Stomach (tissue), 9 donors: Measurements from ENCODE around the gene DGKQ. TPM values are rescaled to one million over a fixed set of nuclear protein-coding genes. Genes with fewer than 3 reads are reported as not detected.
A peak's percentile ranks its signal among the peaks of the same experiment; 100 is the strongest.
"Not testable (repeated sequence)": the region's sequence is repeated elsewhere in the genome, so short reads cannot be mapped to it uniquely, and the experiment has no call there.

Experiments used
- DNase-seq, 2 donors: peaks; one replicate each; pipeline versions ENCODE4 v3.0.0 to v3.0.0-alpha.2; 2013 to 2019
- H3K27ac ChIP-seq, 5 donors: fragments of 200-600 bp in 4 of 5; sonication (generic) in 4 of 5; one replicate each; pipeline ENCODE4 v1.5.1; 2013 to 2019; ENCODE audit warnings: mild to moderate bottlenecking in 1 of 5, moderate library complexity in 1 of 5
- H3K27me3 ChIP-seq, 3 donors: fragments of 200-600 bp; sonication (generic); one replicate each; pipeline ENCODE4 v1.5.1; 2017 to 2019; ENCODE audit warnings: mixed run types in 1 of 3
- H3K36me3 ChIP-seq, 4 donors: fragments of 200-600 bp; sonication (generic); 1 replicate in 3 of 4; 2 replicates in 1 of 4; pipeline ENCODE4 v1.5.1; 2016 to 2019
- H3K4me1 ChIP-seq, 4 donors: fragments of 200-600 bp; sonication (generic); one replicate each; pipeline ENCODE4 v1.5.1; 2016 to 2019
- H3K4me3 ChIP-seq, 4 donors: fragments of 200-600 bp; sonication (generic) in 3 of 4; one replicate each; pipeline ENCODE4 v1.5.1; 2016 to 2019; ENCODE audit warnings: mild to moderate bottlenecking in 1 of 4
- H3K9me3 ChIP-seq, 4 donors: fragments of 200-600 bp; sonication (generic); one replicate each; pipeline ENCODE4 v1.5.1; 2016 to 2019
- EP300 ChIP-seq: sonication (generic); formaldehyde crosslinking; IDR thresholded peaks from one replicate; pipeline ENCODE4 v1.6.1; 2017; ENCODE audit warnings: antibody characterized with exemption
- POLR2A ChIP-seq, 4 donors: fragments of 450-650 bp; IDR thresholded peaks; one replicate each; pipeline ENCODE4 v1.6.1; 2016; ENCODE audit warnings: antibody characterized with exemption in 4 of 4, control low read depth in 2 of 4, mild to moderate bottlenecking in 1 of 4, moderate library complexity in 1 of 4
- POLR2AphosphoS5 ChIP-seq, 3 donors: sonication (generic); formaldehyde crosslinking; IDR thresholded peaks; one replicate each; pipeline ENCODE4 v1.6.1; 2016; ENCODE audit warnings: antibody characterized with exemption in 3 of 3
- WGBS, 5 donors: extraction: QIAGEN DNeasy Blood & Tissue Kit in 3 of 5; methylation state at CpG; one replicate each; pipeline versions ENCODE4 v1.1.5 to v1.1.7; 2013 to 2018; 5-methylcytosine and 5-hydroxymethylcytosine counted together
- intact Hi-C: fragments of 100-400 bp; cut with DNase I; formaldehyde crosslinking; loops from one replicate; pipeline ENCODE4 v1.15.1; 2023; ENCODE audit warnings: low total_unique reads
- polyA plus RNA-seq, 3 donors: library from polyadenylated mRNA; stranded (reverse); fragments of 200-250 nt; gene quantifications; one replicate each; pipeline ENCODE4 v1.2.3, GENCODE V29; 2013
- total RNA-seq, 5 donors: library from RNA; depleted of rRNA; stranded (reverse); fragments of >200 nt; gene quantifications; one replicate each; pipeline versions ENCODE4 v1.1.0 to v1.2.3, GENCODE V29; 2014 to 2016
- TF ChIP-seq, protein P1 (sequence below), 7 experiments: fragments of 450-650 bp in 4 of 7; fragments of 200-600 bp in 3 of 7; sonication (generic) in 3 of 7; IDR thresholded peaks; one replicate each; pipeline ENCODE4 v1.5.1; 2016 to 2019; ENCODE audit warnings: antibody characterized with exemption in 7 of 7, control low read depth in 2 of 7, mild to moderate bottlenecking in 1 of 7
- donor health status: healthy with polysubstance abuse.
- donor health status: Bipolar disorder and iron deficiency.
- donor health status: healthy.

DGKQ gene
- total and polyA plus RNA-seq, 8 donors = 3.8 to 176 (median 7.3) TPM

- Histone ChIP-seq H3K27ac (no peak overlapping the region), H3K4me3 (no peak overlapping the region), H3K36me3 (no peaks in the 10 kb centered on the region), H3K27me3 (peaks cover 26 to 100% (median 86%) of the 10 kb centered on the region in 3 donors), H3K4me1 (peaks cover 29 to 49% (median 44%) of the 10 kb centered on the region in 4 donors), H3K9me3 (no peaks in the 10 kb centered on the region)
- intact Hi-C loops = no loop called here
- WGBS, 5 donors = 71 to 79% (median 78%) methylated on average over 7 to 15 of the region's 15 CpGs
- no peak for DNase-seq
- TF ChIP-seq POLR2A (IDR thresholded peaks at IDR 0.05) (no peak), POLR2AphosphoS5 (IDR thresholded peaks at IDR 0.05) (no peak), EP300 (no peak)
- TF ChIP-seq, protein P1, sequence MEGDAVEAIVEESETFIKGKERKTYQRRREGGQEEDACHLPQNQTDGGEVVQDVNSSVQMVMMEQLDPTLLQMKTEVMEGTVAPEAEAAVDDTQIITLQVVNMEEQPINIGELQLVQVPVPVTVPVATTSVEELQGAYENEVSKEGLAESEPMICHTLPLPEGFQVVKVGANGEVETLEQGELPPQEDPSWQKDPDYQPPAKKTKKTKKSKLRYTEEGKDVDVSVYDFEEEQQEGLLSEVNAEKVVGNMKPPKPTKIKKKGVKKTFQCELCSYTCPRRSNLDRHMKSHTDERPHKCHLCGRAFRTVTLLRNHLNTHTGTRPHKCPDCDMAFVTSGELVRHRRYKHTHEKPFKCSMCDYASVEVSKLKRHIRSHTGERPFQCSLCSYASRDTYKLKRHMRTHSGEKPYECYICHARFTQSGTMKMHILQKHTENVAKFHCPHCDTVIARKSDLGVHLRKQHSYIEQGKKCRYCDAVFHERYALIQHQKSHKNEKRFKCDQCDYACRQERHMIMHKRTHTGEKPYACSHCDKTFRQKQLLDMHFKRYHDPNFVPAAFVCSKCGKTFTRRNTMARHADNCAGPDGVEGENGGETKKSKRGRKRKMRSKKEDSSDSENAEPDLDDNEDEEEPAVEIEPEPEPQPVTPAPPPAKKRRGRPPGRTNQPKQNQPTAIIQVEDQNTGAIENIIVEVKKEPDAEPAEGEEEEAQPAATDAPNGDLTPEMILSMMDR (IDR thresholded peaks at IDR 0.05) = no peak
Measured at GRCh38 chr4:1000686-1001260, 27.4 kb upstream of the DGKQ start.

DNA sequence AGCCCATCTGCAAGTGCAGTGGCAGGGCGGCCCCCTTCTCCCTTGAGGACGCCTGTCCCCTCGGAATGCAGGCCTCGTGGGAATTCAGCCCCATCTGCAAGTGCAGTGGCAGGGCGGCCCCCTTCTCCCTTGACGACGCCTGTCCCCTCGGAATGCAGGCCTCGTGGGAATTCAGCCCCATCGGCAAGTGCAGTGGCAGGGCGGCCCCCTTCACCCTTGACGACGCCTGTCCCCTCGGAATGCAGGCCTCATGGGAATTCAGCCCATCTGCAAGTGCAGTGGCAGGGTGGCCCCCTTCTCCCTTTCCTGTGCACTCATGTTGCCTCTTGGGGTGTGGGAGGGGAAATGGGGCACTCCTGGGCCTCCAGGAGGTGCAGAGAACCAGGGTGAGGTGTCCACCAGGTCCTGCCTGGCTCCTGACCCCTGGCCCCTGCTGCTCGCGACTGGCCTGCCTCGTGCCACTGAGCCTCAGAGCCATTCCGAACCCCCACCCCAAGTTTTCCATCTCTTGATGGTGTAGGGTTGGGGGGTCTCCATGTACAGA is 26.6 kb upstream of the DGKQ start:
- Histone ChIP-seq H3K27me3 (peaks cover 26 to 96% (median 79%) of the 10 kb centered on the region in 3 donors), H3K9me3 (no peaks in the 10 kb centered on the region), H3K27ac (no peak overlapping the region), H3K36me3 (no peaks in the 10 kb centered on the region), H3K4me3 (no peak overlapping the region), H3K4me1 (peaks cover 29 to 49% (median 45%) of the 10 kb centered on the region in 4 donors)
- no peak for DNase-seq
- intact Hi-C loops = no loop called here
- TF ChIP-seq, protein P1 (IDR thresholded peaks at IDR 0.05) = no peak
- TF ChIP-seq EP300 = no peak
- no peak for TF ChIP-seq POLR2A (IDR thresholded peaks at IDR 0.05)
- no peak for TF ChIP-seq POLR2AphosphoS5 (IDR thresholded peaks at IDR 0.05)
- 58 to 67% (median 62%) methylated on average over 8 to 18 of the region's 18 CpGs for WGBS, 5 donors

DNA sequence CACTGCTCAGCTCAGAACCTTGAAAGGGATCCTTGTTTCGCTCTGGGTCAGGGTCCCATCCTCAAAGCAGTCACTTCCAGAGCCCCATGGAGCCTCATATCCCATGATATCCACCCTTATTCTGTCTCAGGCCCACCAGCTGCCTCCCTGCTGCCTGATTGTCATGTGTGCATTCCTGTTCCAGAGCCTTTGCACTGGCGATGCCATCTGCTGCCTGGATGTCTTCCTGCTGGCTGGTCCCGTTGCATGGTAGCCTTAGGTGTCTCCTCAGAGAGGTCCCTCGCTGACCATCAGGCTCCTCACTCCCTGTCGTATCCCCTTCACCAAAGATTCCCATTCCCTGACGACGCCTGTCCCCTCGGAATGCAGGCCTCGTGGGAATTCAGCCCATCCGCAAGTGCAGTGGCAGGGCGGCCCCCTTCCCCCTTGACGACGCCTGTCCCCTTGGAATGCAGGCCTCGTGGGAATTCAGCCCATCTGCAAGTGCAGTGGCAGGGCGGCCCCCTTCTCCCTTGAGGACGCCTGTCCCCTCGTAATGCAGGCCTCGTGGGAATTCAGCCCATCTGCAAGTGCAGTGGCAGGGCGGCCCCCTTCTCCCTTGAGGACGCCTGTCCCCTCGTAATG is 26.0 kb upstream of the DGKQ start:
- DNase-seq, intact Hi-C loops, H3K36me3 ChIP-seq, H3K27ac ChIP-seq, H3K4me3 ChIP-seq, H3K9me3 ChIP-seq: not testable (repeated sequence)
- Histone ChIP-seq H3K4me1 (peaks cover 29 to 49% (median 45%) of the 10 kb centered on the region in 4 donors), H3K27me3 (peaks cover 26 to 90% (median 73%) of the 10 kb centered on the region in 3 donors)
- 47 to 68% (median 51%) methylated on average over 14 to 21 of the region's 21 CpGs for WGBS, 5 donors

DNA sequence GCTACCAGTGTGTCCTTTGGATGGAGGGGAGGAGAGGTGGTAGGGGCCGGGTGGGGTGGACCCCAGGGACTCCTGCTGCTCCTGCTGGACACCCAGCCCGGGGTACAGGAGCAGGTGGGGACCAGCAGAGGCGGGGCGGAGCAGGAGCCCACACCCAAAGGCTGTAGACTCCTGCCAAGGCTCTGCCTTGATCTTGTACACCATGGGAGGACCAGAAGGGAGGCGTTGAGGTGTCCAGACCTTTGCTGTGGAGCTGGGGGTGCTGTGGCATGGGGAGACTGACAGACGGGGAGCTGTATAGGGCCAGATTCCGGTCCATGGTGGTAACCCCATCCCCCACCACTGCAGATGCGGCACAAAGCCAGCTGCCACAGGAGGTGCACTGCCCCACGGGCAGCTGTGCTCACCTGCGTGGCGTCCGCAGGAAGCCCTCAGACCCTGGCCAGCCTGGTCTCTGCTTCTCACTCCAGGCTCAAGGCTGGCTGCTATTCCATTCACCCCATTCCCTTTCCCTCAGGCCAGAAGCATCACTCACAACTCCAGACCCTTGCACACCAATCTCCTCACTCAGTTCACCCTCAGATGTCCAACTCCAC is 24.8 kb upstream of the DGKQ start:
- 19 to 51% (median 40%) methylated on average over 11 to 12 of the region's 12 CpGs for WGBS, 5 donors
- intact Hi-C loops = no loop called here
- Histone ChIP-seq H3K4me3 (peak overlapping the region in 1 of 4 donors; percentile 51), H3K27me3 (peaks cover 15 to 78% (median 61%) of the 10 kb centered on the region in 3 donors), H3K4me1 (peaks cover 31 to 53% (median 49%) of the 10 kb centered on the region in 4 donors), H3K36me3 (no peaks in the 10 kb centered on the region), H3K27ac (no peak overlapping the region), H3K9me3 (no peaks in the 10 kb centered on the region)
- DNase-seq = no peak
- TF ChIP-seq POLR2A (IDR thresholded peaks at IDR 0.05) = no peak
- TF ChIP-seq, protein P1 (IDR thresholded peaks at IDR 0.05) = no peak
- TF ChIP-seq EP300 = no peak
- no peak for TF ChIP-seq POLR2AphosphoS5 (IDR thresholded peaks at IDR 0.05)
